Ascending aorta (tissue), 2 donors: Measurements from ENCODE around the gene CAPRIN1. TPM values are rescaled to one million over a fixed set of nuclear protein-coding genes. Genes with fewer than 3 reads are reported as not detected.

Experiments used
- DNase-seq, 2 donors: peaks; one replicate each; pipeline ENCODE4 v3.0.0-alpha.2; 2019; ENCODE audit warnings: low spot score in 2 of 2
- H3K27ac ChIP-seq, 2 donors: fragments of 200-600 bp; sonication (generic); one replicate each; pipeline ENCODE4 v1.5.1; 2016 to 2017; ENCODE audit warnings: mild to moderate bottlenecking in 1 of 2
- H3K27me3 ChIP-seq: fragments of 200-600 bp; sonication (generic); one replicate; pipeline ENCODE4 v1.5.1; 2017
- H3K36me3 ChIP-seq, 2 donors: fragments of 200-600 bp; sonication (generic); one replicate each; pipeline ENCODE4 v1.5.1; 2016
- H3K4me1 ChIP-seq, 2 donors: fragments of 200-600 bp; sonication (generic); one replicate each; pipeline ENCODE4 v1.5.1; 2016 to 2017; ENCODE audit warnings: mild to moderate bottlenecking in 1 of 2
- H3K4me3 ChIP-seq, 2 donors: fragments of 200-600 bp; sonication (generic); one replicate each; pipeline ENCODE4 v1.5.1; 2016 to 2017; ENCODE audit warnings: mild to moderate bottlenecking in 1 of 2
- H3K9me3 ChIP-seq, 2 donors: fragments of 200-600 bp; sonication (generic); one replicate each; pipeline ENCODE4 v1.5.1; 2016
- CTCF ChIP-seq, 3 experiments: fragments of 200-600 bp in 2 of 3; fragments of 450-650 bp in 1 of 3; sonication (generic) in 2 of 3; IDR thresholded peaks; one replicate each; pipeline ENCODE4 v1.5.1; 2016 to 2019; ENCODE audit warnings: antibody characterized with exemption in 3 of 3, mild to moderate bottlenecking in 1 of 3, moderate library complexity in 1 of 3
- intact Hi-C: fragments of 100-400 bp; cut with DNase I; formaldehyde crosslinking; loops from one replicate; pipeline ENCODE4 v1.15.1; 2023
- total RNA-seq: library from RNA; depleted of rRNA; stranded (reverse); fragments of >200 nt; gene quantifications from one replicate; pipeline ENCODE4 v1.1.0, GENCODE V29; 2016

CAPRIN1 gene
- total RNA-seq, 1 donor from 2014 or later, result 155 TPM

- DNase-seq, result no peak
- no peak overlapping the region for H3K27ac ChIP-seq
- no peaks in the 10 kb centered on the region for H3K36me3 ChIP-seq
- intact Hi-C loops, result no loop called here
- no peak for TF ChIP-seq CTCF (IDR thresholded peaks at IDR 0.05)
- H3K9me3 ChIP-seq, result no peaks in the 10 kb centered on the region
- no peaks in the 10 kb centered on the region for H3K4me1 ChIP-seq
- H3K27me3 ChIP-seq, result no peaks in the 10 kb centered on the region
- H3K4me3 ChIP-seq, result no peak overlapping the region
Observed at GRCh38 chr11:34040571-34040970, 11.0 kb upstream of the CAPRIN1 start.

- peak overlapping the region in 1 of 2 donors; percentile 5 for H3K27ac ChIP-seq
- H3K9me3 ChIP-seq, result no peaks in the 10 kb centered on the region
- H3K27me3 ChIP-seq, result no peaks in the 10 kb centered on the region
- intact Hi-C loops, result no loop called here
- peak overlapping the region in 1 of 2 donors; percentile 27 for H3K4me3 ChIP-seq
- TF ChIP-seq CTCF (IDR thresholded peaks at IDR 0.05), result no peak
- H3K36me3 ChIP-seq, result no peaks in the 10 kb centered on the region
- peaks cover 0 to under 1% of the 10 kb centered on the region in 2 donors for H3K4me1 ChIP-seq
- DNase-seq, result peak in 1 of 2 donors; percentile 69
Observed at GRCh38 chr11:34044664-34045485, 6.7 kb upstream of the CAPRIN1 start.

- intact Hi-C loops, result no loop called here
- Histone ChIP-seq H3K4me3 (no peak overlapping the region), H3K9me3 (no peaks in the 10 kb centered on the region), H3K27ac (no peak overlapping the region), H3K27me3 (no peaks in the 10 kb centered on the region), H3K36me3 (no peaks in the 10 kb centered on the region), H3K4me1 (peaks cover under 1 to 10% of the 10 kb centered on the region in 2 donors)
- TF ChIP-seq CTCF (IDR thresholded peaks at IDR 0.05), result no peak
- DNase-seq, result no peak
Observed at GRCh38 chr11:34049028-34049427, 2.5 kb upstream of the CAPRIN1 start.

- Histone ChIP-seq H3K4me1 (peaks cover 6 to 22% of the 10 kb centered on the region in 2 donors), H3K27me3 (no peaks in the 10 kb centered on the region), H3K9me3 (no peaks in the 10 kb centered on the region), H3K4me3 (peak overlapping the region; percentile 92 to 99), H3K27ac (peak overlapping the region; percentile 98 to 100), H3K36me3 (peaks cover 0 to 5% of the 10 kb centered on the region in 2 donors)
- no peak for TF ChIP-seq CTCF (IDR thresholded peaks at IDR 0.05)
- intact Hi-C loops, result loop anchor here (1.0 to 5.0 kb wide), 7 partner anchors 22 to 1468 kb away; partner anchors contain the start of genes C11orf91, EIF3M, HIPK3 and NAT10
- DNase-seq, result no peak
Observed at GRCh38 chr11:34050581-34051348, 766 bp upstream of the CAPRIN1 start.

GRCh38 chr11:34052036-34052607 lies 591 bp downstream of the CAPRIN1 start:
- Histone ChIP-seq H3K4me3 (peak overlapping the region; percentile 92 to 99), H3K9me3 (no peaks in the 10 kb centered on the region), H3K27me3 (no peaks in the 10 kb centered on the region), H3K36me3 (peaks cover 0 to 5% of the 10 kb centered on the region in 2 donors), H3K4me1 (peaks cover 6 to 30% of the 10 kb centered on the region in 2 donors), H3K27ac (peak overlapping the region; percentile 98 to 100)
- DNase-seq, result peak; percentile 54 to 94
- intact Hi-C loops, result loop anchor here (2.0 to 5.0 kb wide), 6 partner anchors 220 to 1470 kb away; partner anchors contain the start of genes ABTB2, APIP, C11orf91 and EIF3M
- no peak for TF ChIP-seq CTCF (IDR thresholded peaks at IDR 0.05)
